Panc1 (cell line): ENCODE results near the gene WBP1L. TPM values are rescaled to one million over a fixed set of nuclear protein-coding genes. Genes with fewer than 3 reads are reported as not detected.
A peak's percentile ranks its signal among the peaks of the same experiment; 100 is the strongest.

Experiments used
- ATAC-seq: fragments of 200-7000 bp; cut with Tn5 transposase; 2 replicates; pipeline ENCODE4 v1.9.1; 2020; ENCODE audit warnings: mild to moderate bottlenecking, moderate library complexity
- BruUV-seq: library from RNA; stranded (reverse); fragments of 400-500 nt; replicated peaks from 2 replicates; lab custom pipeline; 2021; lab: Mats Ljungman, UMichigan
- CTCF ChIA-PET: fragments of 300-600 bp; sonication (Branson Sonifier 250); formaldehyde crosslinking; loops from one replicate; lab custom pipeline; 2022; ENCODE audit warnings: antibody characterized with exemption; lab: Charles Lee
- POLR2A ChIA-PET: fragments of 300-600 bp; sonication (Branson Sonifier 250); formaldehyde crosslinking; loops from one replicate; lab custom pipeline; 2022; ENCODE audit warnings: antibody characterized with exemption; lab: Charles Lee
- DNase-seq: peaks from one replicate; pipeline ENCODE4 v3.0.0-alpha.2; 2010; ENCODE audit warnings: low read depth, low spot score
- H3K27ac ChIP-seq: 2 replicates; pipeline ENCODE4 v1.5.1; 2011; ENCODE audit warnings: mild to moderate bottlenecking, low read length, inconsistent platforms
- H3K27me3 ChIP-seq: fragments of 200-500 bp; sonication (Bioruptor generic); 2 replicates; pipeline ENCODE4 v1.6.0; 2014; ENCODE audit warnings: low read length, inconsistent platforms; ENCODE audit not compliant: control insufficient read depth, insufficient read depth
- H3K36me3 ChIP-seq: fragments of 200-500 bp; sonication (Bioruptor generic); 2 replicates; pipeline ENCODE4 v1.5.1; 2014; ENCODE audit warnings: inconsistent platforms, mild to moderate bottlenecking, low read length, moderate library complexity; ENCODE audit not compliant: control insufficient read depth, insufficient read depth
- H3K4me1 ChIP-seq: 2 replicates; pipeline ENCODE4 v1.5.1; 2011; ENCODE audit warnings: inconsistent platforms, mild to moderate bottlenecking, low read length, moderate library complexity; ENCODE audit not compliant: control insufficient read depth, insufficient read depth
- H3K4me3 ChIP-seq, 2 experiments: 2 replicates each; pipeline ENCODE4 v1.5.1; 2011 to 2012; ENCODE audit warnings: low read depth in 2 of 2, low read length in 2 of 2, mild to moderate bottlenecking in 2 of 2, inconsistent platforms in 1 of 2, moderate library complexity in 1 of 2
- H3K9me3 ChIP-seq: fragments of 200-500 bp; sonication (Bioruptor generic); 2 replicates; pipeline ENCODE4 v1.5.1; 2014; ENCODE audit warnings: low read depth, mild to moderate bottlenecking, inconsistent platforms, low read length, moderate library complexity; ENCODE audit not compliant: control insufficient read depth, insufficient read depth
- POLR2AphosphoS5 ChIP-seq: IDR thresholded peaks from 2 replicates; pipeline ENCODE4 v1.6.1; 2012; ENCODE audit warnings: mild to moderate bottlenecking, low read depth, low read length, moderate library complexity
- REST ChIP-seq, 2 experiments: IDR thresholded peaks; 2 replicates each; pipeline ENCODE4 v1.6.1; 2011 to 2012; ENCODE audit warnings: low read depth in 2 of 2, control low read depth in 1 of 2, low read length in 1 of 2, mild to moderate bottlenecking in 1 of 2, moderate library complexity in 1 of 2; ENCODE audit not compliant: insufficient read depth in 1 of 2
- SIN3A ChIP-seq: IDR thresholded peaks from 2 replicates; pipeline ENCODE4 v1.6.1; 2012; ENCODE audit warnings: low read depth, mild to moderate bottlenecking, low read length, moderate library complexity, borderline replicate concordance; ENCODE audit not compliant: insufficient read depth
- TCF7L2 ChIP-seq: IDR thresholded peaks from 2 replicates; pipeline ENCODE4 v1.6.1; 2011; ENCODE audit warnings: mild to moderate bottlenecking, low read depth, low read length, inconsistent platforms
- in situ Hi-C: cut with HindIII; loops from 2 replicates; pipeline ENCODE4 v1.10.0; 2016; ENCODE audit warnings: low sequenced_read_pairs, low pct_unique_long_range_greater_than_20kb
- intact Hi-C: fragments of 100-400 bp; cut with micrococcal nuclease; formaldehyde crosslinking; loops from one replicate; pipeline ENCODE4 v1.10.0; 2022; ENCODE audit not compliant: unreplicated experiment
- total RNA-seq: library from RNA; stranded (reverse); gene quantifications from one replicate; pipeline ENCODE4 v1.2.1, GENCODE V29; 2021; ENCODE audit not compliant: unreplicated experiment
- TF ChIP-seq, protein P1 (sequence below): fragments of 450-650 bp; IDR thresholded peaks from 2 replicates; pipeline ENCODE4 v1.5.1; 2017; ENCODE audit warnings: mild to moderate bottlenecking

WBP1L gene
- total RNA-seq, 1 experiment from 2014 or later: 91.3 TPM

DNA sequence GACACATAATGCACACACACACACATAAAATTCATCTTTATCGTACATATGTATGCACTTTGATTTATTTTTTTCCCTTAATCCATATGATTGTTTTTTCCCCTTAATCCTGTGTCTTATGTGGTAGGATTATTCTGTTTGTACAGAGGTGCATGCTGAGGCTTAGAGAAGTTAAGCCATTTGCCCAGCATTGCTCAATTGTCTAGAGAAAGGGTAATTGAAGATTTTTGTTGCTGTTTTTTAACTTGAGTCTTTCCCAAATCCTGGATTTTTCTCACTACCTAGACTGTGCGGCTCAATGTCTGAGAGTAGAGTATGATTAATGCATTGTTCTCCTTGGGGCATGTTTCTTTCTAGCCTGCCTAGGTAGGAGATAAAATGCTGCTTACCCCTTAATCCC, 35.0 kb downstream of the WBP1L start:
- H3K4me1 ChIP-seq: peaks cover 100% of the 10 kb centered on the region
- no peak for ATAC-seq

DNA sequence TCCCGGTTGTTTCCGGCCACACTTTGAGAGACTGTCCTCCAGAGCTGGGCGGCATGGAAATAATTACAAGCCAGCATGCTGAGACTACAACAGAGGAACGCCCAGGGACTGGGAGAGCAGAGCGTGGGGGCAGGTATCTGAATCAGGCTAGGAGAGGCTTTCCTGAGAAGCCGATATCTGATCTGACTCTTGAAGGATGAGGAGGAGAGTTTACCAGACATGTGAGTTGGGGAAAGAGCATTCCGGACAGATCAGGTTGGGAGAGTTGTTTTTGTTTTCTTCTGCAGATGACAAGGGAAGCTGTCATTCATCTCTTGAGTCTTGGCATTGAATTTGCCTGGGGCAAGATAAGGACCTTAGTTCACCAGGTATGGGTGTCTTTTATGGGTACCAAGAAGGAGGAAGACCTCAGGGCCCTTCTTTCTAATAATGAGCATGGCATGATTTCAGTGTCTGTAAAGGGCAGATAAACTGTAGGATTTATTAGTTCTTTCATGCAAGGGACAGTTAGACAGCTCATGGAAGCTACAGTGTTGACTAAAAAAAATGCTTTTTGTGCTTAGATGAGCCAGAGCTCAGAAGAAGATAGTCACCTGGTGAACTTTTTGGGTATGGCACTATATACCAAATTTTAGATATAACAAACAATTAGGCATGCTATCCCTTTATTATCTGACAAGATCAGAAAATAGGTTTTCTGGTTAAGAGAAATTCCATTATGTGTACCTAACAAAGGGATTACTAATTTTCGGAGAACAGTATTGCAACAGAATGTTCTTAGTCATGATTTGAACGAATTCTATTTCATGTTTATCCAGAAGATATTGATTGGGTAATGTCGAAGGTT, 36.2 kb downstream of the WBP1L start:
- ATAC-seq: no peak
- Histone ChIP-seq H3K4me1 (peaks cover 90% of the 10 kb centered on the region), H3K4me3 (no peak overlapping the region), H3K9me3 (no peaks in the 10 kb centered on the region), H3K27me3 (no peaks in the 10 kb centered on the region), H3K36me3 (no peaks in the 10 kb centered on the region), H3K27ac (peak overlapping the region; percentile 66)
- POLR2A ChIA-PET: interaction anchor here (0.5 kb wide), 2 partner anchors 10 to 188 kb away, joined by 3 to 4 read pairs; no protein-coding TSS in a partner anchor
- intact Hi-C loops (no loop called here), in situ Hi-C loops (no loop called here)
- CTCF ChIA-PET: interaction anchor here (0.8 to 1.1 kb wide), 2 partner anchors 16 to 122 kb away, joined by 3 read pairs; no protein-coding TSS in a partner anchor
- TF ChIP-seq, protein P1, sequence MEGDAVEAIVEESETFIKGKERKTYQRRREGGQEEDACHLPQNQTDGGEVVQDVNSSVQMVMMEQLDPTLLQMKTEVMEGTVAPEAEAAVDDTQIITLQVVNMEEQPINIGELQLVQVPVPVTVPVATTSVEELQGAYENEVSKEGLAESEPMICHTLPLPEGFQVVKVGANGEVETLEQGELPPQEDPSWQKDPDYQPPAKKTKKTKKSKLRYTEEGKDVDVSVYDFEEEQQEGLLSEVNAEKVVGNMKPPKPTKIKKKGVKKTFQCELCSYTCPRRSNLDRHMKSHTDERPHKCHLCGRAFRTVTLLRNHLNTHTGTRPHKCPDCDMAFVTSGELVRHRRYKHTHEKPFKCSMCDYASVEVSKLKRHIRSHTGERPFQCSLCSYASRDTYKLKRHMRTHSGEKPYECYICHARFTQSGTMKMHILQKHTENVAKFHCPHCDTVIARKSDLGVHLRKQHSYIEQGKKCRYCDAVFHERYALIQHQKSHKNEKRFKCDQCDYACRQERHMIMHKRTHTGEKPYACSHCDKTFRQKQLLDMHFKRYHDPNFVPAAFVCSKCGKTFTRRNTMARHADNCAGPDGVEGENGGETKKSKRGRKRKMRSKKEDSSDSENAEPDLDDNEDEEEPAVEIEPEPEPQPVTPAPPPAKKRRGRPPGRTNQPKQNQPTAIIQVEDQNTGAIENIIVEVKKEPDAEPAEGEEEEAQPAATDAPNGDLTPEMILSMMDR: no peak
- TF ChIP-seq TCF7L2 (no peak), SIN3A (no peak), POLR2AphosphoS5 (no peak), REST (IDR thresholded peaks at IDR 0.05; ENCODE audit: insufficient read depth in 1 of 2, low read depth in 2 of 2, low read length in 1 of 2) (no peak)
- BruUV-seq: no TSS peak
- no peak for DNase-seq

More for the DNA sequence above, 35.0 kb downstream of the WBP1L start:
- no TSS peak for BruUV-seq
- CTCF ChIA-PET: interaction anchor here (1.4 kb wide), 1 partner anchor 12 kb away, joined by 3 read pairs; no protein-coding TSS in a partner anchor
- POLR2A ChIA-PET: no interaction called here
- Histone ChIP-seq H3K36me3 (no peaks in the 10 kb centered on the region), H3K27ac (peak overlapping the region; percentile 94), H3K4me3 (no peak overlapping the region), H3K9me3 (no peaks in the 10 kb centered on the region), H3K27me3 (no peaks in the 10 kb centered on the region)
- no peak for DNase-seq
- in situ Hi-C loops (no loop called here), intact Hi-C loops (no loop called here)
- TF ChIP-seq, protein P1: no peak
- TF ChIP-seq REST (IDR thresholded peaks at IDR 0.05; ENCODE audit: insufficient read depth in 1 of 2, low read depth in 2 of 2, low read length in 1 of 2) (no peak), POLR2AphosphoS5 (no peak), TCF7L2 (no peak), SIN3A (no peak)
